LNCaP clone FGC (cell line): ENCODE results near the gene BCL2L11.

Experiments used
- DNase-seq: peaks from one replicate; pipeline ENCODE4 v3.0.0-alpha.2; 2011; ENCODE audit warnings: low read depth
- H3K4me3 ChIP-seq: 2 replicates; pipeline ENCODE4 v1.5.1; 2011; ENCODE audit warnings: mild to moderate bottlenecking, low read depth, low read length, control low read depth
- CTCF ChIP-seq: IDR thresholded peaks from 2 replicates; pipeline ENCODE4 v1.5.1; 2012; ENCODE audit warnings: mild to moderate bottlenecking; ENCODE audit not compliant: control insufficient read depth, insufficient read depth; ENCODE audit errors: extremely low read depth

The BCL2L11 gene

GRCh38 chr2:111135910-111136297, 15.2 kb downstream of the BCL2L11 start:
- 0 out of 2 replicates have a peak, but pooled peaks have one; percentile 8 for TF ChIP-seq CTCF
- no peak overlapping the region for H3K4me3 ChIP-seq
- no peak for DNase-seq

- no peak for TF ChIP-seq CTCF
- DNase-seq: no peak
- no peak overlapping the region for H3K4me3 ChIP-seq
These were observed 18.1 kb downstream of the BCL2L11 start for GRCh38 chr2:111138839-111139238.

- no peak for TF ChIP-seq CTCF
- DNase-seq: peak; percentile 92
- no peak overlapping the region for H3K4me3 ChIP-seq
These were observed 19.1 kb downstream of the BCL2L11 start for GRCh38 chr2:111139637-111140317.

GRCh38 chr2:111140815-111141214, 20.1 kb downstream of the BCL2L11 start:
- no peak for TF ChIP-seq CTCF
- H3K4me3 ChIP-seq: no peak overlapping the region
- no peak for DNase-seq

GRCh38 chr2:111142101-111142500, 21.4 kb downstream of the BCL2L11 start:
- DNase-seq: no peak
- no peak for TF ChIP-seq CTCF
- H3K4me3 ChIP-seq: no peak overlapping the region

GRCh38 chr2:111143107-111143842, 22.6 kb downstream of the BCL2L11 start:
- TF ChIP-seq CTCF: no peak
- H3K4me3 ChIP-seq: no peak overlapping the region
- no peak for DNase-seq
